Occipital lobe (tissue), 2 donors: ENCODE measurements around the gene CSNK1E. TPM values are rescaled to one million over a fixed set of nuclear protein-coding genes. Genes with fewer than 3 reads are reported as not detected.
A peak's percentile ranks its signal among the peaks of the same experiment; 100 is the strongest.

ENCODE experiments used
- DNase-seq: peaks from one replicate; lab custom pipeline; 2025; lab: John Stamatoyannopoulos, UW
- total RNA-seq: library from RNA; depleted of rRNA; stranded (reverse); fragments of >200 nt; gene quantifications from one replicate; pipeline ENCODE4 v1.2.3, GENCODE V29; 2014

CSNK1E gene
- total RNA-seq, 1 donor from 2014 or later = 172 TPM

- DNase-seq = no peak
These were observed 17.8 kb upstream of the CSNK1E start for GRCh38 chr22:38335077-38335476.

GRCh38 chr22:38327805-38328204 lies 10.6 kb upstream of the CSNK1E start:
- no peak for DNase-seq

GRCh38 chr22:38327396-38327795 lies 10.2 kb upstream of the CSNK1E start:
- DNase-seq = no peak

GRCh38 chr22:38325587-38325986 lies 8.4 kb upstream of the CSNK1E start:
- DNase-seq = no peak

GRCh38 chr22:38320605-38321402 lies 3.6 kb upstream of the CSNK1E start:
- no peak for DNase-seq

GRCh38 chr22:38318792-38319773 lies 1.9 kb upstream of the CSNK1E start:
- DNase-seq = no peak

GRCh38 chr22:38317995-38318715 lies 922 bp upstream of the CSNK1E start:
- DNase-seq = peak; percentile 31

GRCh38 chr22:38316364-38317121 lies 690 bp downstream of the CSNK1E start:
- DNase-seq = peak; percentile 64

GRCh38 chr22:38315823-38316363 lies 1.3 kb downstream of the CSNK1E start:
- no peak for DNase-seq

- peak; percentile 34 for DNase-seq
These were observed 2.1 kb downstream of the CSNK1E start for GRCh38 chr22:38314933-38315822.

- no peak for DNase-seq
These were observed 2.9 kb downstream of the CSNK1E start for GRCh38 chr22:38314051-38314932.

- DNase-seq = no peak
These were observed 3.8 kb downstream of the CSNK1E start for GRCh38 chr22:38313384-38313955.

- no peak for DNase-seq
These were observed 4.9 kb downstream of the CSNK1E start for GRCh38 chr22:38312261-38312800.

GRCh38 chr22:38311323-38311620 lies 6.0 kb downstream of the CSNK1E start:
- DNase-seq = no peak

GRCh38 chr22:38310518-38311322 lies 6.5 kb downstream of the CSNK1E start:
- DNase-seq = no peak

GRCh38 chr22:38309614-38310517 lies 7.4 kb downstream of the CSNK1E start:
- no peak for DNase-seq
